Smooth muscle cell (in vitro differentiated cells): Measurements from ENCODE around the gene KIF26B. TPM values are rescaled to one million over a fixed set of nuclear protein-coding genes. Genes with fewer than 3 reads are reported as not detected.

Source experiments
- DNase-seq: peaks from one replicate; lab custom pipeline; 2025; ENCODE audit not compliant: unreplicated experiment; lab: John Stamatoyannopoulos, UW
- H2AFZ ChIP-seq: fragments of 200-600 bp; sonication (generic); 2 replicates; pipeline ENCODE4 v1.6.0; 2016; ENCODE audit warnings: antibody characterized with exemption, low read depth, mild to moderate bottlenecking
- H3F3A ChIP-seq: fragments of 200-600 bp; sonication (generic); 2 replicates; pipeline ENCODE4 v1.6.0; 2017; ENCODE audit warnings: antibody characterized with exemption, low read depth
- H3K27ac ChIP-seq: fragments of 200-600 bp; sonication (generic); 2 replicates; pipeline ENCODE4 v1.5.1; 2016; ENCODE audit warnings: low read depth, mild to moderate bottlenecking
- H3K27me3 ChIP-seq: fragments of 200-600 bp; sonication (generic); 2 replicates; pipeline ENCODE4 v1.6.1; 2016; ENCODE audit warnings: low read depth, mild to moderate bottlenecking
- H3K36me3 ChIP-seq: fragments of 200-600 bp; sonication (generic); 2 replicates; pipeline ENCODE4 v1.5.1; 2016; ENCODE audit warnings: low read depth
- H3K4me1 ChIP-seq: fragments of 200-600 bp; sonication (generic); 2 replicates; pipeline ENCODE4 v1.5.1; 2016; ENCODE audit warnings: low read depth
- H3K4me2 ChIP-seq: fragments of 200-600 bp; sonication (generic); 2 replicates; pipeline ENCODE4 v1.6.0; 2016; ENCODE audit warnings: mild to moderate bottlenecking
- H3K4me3 ChIP-seq: fragments of 200-600 bp; sonication (generic); 2 replicates; pipeline ENCODE4 v1.5.1; 2016; ENCODE audit warnings: mild to moderate bottlenecking
- H3K79me2 ChIP-seq: fragments of 200-600 bp; sonication (generic); 2 replicates; pipeline ENCODE4 v1.6.0; 2016; ENCODE audit warnings: low read depth, mild to moderate bottlenecking
- H3K9ac ChIP-seq: fragments of 200-600 bp; sonication (generic); 2 replicates; pipeline ENCODE4 v1.6.0; 2016; ENCODE audit warnings: low read depth
- H3K9me3 ChIP-seq: fragments of 200-600 bp; sonication (generic); replicated peaks from 2 replicates; pipeline ENCODE4 v1.5.1; 2016; ENCODE audit warnings: low read depth
- H4K20me1 ChIP-seq: fragments of 200-600 bp; sonication (generic); 2 replicates; pipeline ENCODE4 v1.6.0; 2016; ENCODE audit warnings: low read depth
- CTCF ChIP-seq: fragments of 200-600 bp; sonication (generic); IDR thresholded peaks from 2 replicates; pipeline ENCODE4 v1.5.1; 2017; ENCODE audit warnings: borderline replicate concordance, mild to moderate bottlenecking, antibody characterized with exemption; ENCODE audit not compliant: insufficient read depth, poor library complexity, severe bottlenecking
- WGBS: methylation state at CpG from one replicate; pipeline ENCODE4 v1.1.7; 2016; ENCODE audit warnings: low lambda C conversion rate; 5-methylcytosine and 5-hydroxymethylcytosine counted together
- polyA plus RNA-seq: library from polyadenylated mRNA; unstranded; fragments of >200 nt; fragmentation: Nextera tagmentation; extraction: Ambion mirVana; gene quantifications from 2 replicates; pipeline ENCODE4 v1.2.1, GENCODE V29; 2016
- total RNA-seq: library from RNA; depleted of rRNA; stranded (reverse); fragments of >200 nt; gene quantifications from 2 replicates; pipeline ENCODE4 v1.2.3, GENCODE V29; 2014

Gene KIF26B
- total and polyA plus RNA-seq, 2 experiments from 2014 or later, result 24.9 to 43.3 TPM

- no peak overlapping the region for H2AFZ ChIP-seq
- H3K36me3 ChIP-seq, result no peaks in the 10 kb centered on the region
- H4K20me1 ChIP-seq, result peaks cover 98% of the 10 kb centered on the region
- WGBS, result 73% methylated on average over 11 of the region's 11 CpGs
- no peak for DNase-seq
- no peak overlapping the region for H3K4me3 ChIP-seq
- no peaks in the 10 kb centered on the region for H3K9me3 ChIP-seq
- TF ChIP-seq CTCF, result no peak
- H3F3A ChIP-seq, result peaks cover 29% of the 10 kb centered on the region
- peaks cover 31% of the 10 kb centered on the region for H3K4me1 ChIP-seq
- H3K27me3 ChIP-seq, result no peaks in the 10 kb centered on the region
- peaks cover 74% of the 10 kb centered on the region for H3K79me2 ChIP-seq
- peak overlapping the region; percentile 59 for H3K27ac ChIP-seq
- peak overlapping the region; percentile 40 for H3K4me2 ChIP-seq
- peak overlapping the region; percentile 11 for H3K9ac ChIP-seq
Observed at GRCh38 chr1:245216366-245217115, 61.8 kb downstream of the KIF26B start.

GRCh38 chr1:245217853-245218608 lies 63.2 kb downstream of the KIF26B start:
- H3K79me2 ChIP-seq, result peaks cover 75% of the 10 kb centered on the region
- 60% methylated on average over 12 of the region's 12 CpGs for WGBS

GRCh38 chr1:245220381-245220985 lies 65.7 kb downstream of the KIF26B start:
- Histone ChIP-seq H2AFZ (no peak overlapping the region), H3K27me3 (no peaks in the 10 kb centered on the region), H4K20me1 (peaks cover 98% of the 10 kb centered on the region), H3K9me3 (no peaks in the 10 kb centered on the region), H3K4me2 (no peak overlapping the region), H3K27ac (no peak overlapping the region), H3K4me1 (peaks cover 31% of the 10 kb centered on the region), H3K4me3 (no peak overlapping the region), H3F3A (peaks cover 28% of the 10 kb centered on the region), H3K9ac (peak overlapping the region; percentile 6), H3K36me3 (no peaks in the 10 kb centered on the region), H3K79me2 (peaks cover 64% of the 10 kb centered on the region)
- no peak for DNase-seq
- 53% methylated on average over 12 of the region's 12 CpGs for WGBS
- no peak for TF ChIP-seq CTCF

More at GRCh38 chr1:245217853-245218608, 63.2 kb downstream of the KIF26B start:
- H3F3A ChIP-seq, result peaks cover 38% of the 10 kb centered on the region
- H2AFZ ChIP-seq, result no peak overlapping the region
- no peak for TF ChIP-seq CTCF
- no peaks in the 10 kb centered on the region for H3K9me3 ChIP-seq
- peak overlapping the region; percentile 60 for H3K4me2 ChIP-seq
- H3K27ac ChIP-seq, result peak overlapping the region; percentile 77
- DNase-seq, result no peak
- peaks cover 31% of the 10 kb centered on the region for H3K4me1 ChIP-seq
- H3K4me3 ChIP-seq, result no peak overlapping the region
- no peaks in the 10 kb centered on the region for H3K36me3 ChIP-seq
- no peaks in the 10 kb centered on the region for H3K27me3 ChIP-seq
- H4K20me1 ChIP-seq, result peaks cover 98% of the 10 kb centered on the region
- H3K9ac ChIP-seq, result peak overlapping the region; percentile 16
